GM23248 (cell line): ENCODE results near the gene RBL2.

Source experiments
- EZH2 ChIP-seq: fragments of 200-600 bp; sonication (generic); IDR thresholded peaks from 2 replicates; pipeline ENCODE4 v1.6.1; 2018; ENCODE audit warnings: antibody characterized with exemption, mild to moderate bottlenecking; ENCODE audit not compliant: insufficient read depth, poor library complexity, severe bottlenecking
- EZH2phosphoT487 ChIP-seq: fragments of 200-600 bp; sonication (generic); IDR thresholded peaks from 2 replicates; pipeline ENCODE4 v1.6.1; 2018; ENCODE audit warnings: antibody characterized with exemption, moderate library complexity, mild to moderate bottlenecking, low read depth; ENCODE audit not compliant: insufficient read depth

DNA sequence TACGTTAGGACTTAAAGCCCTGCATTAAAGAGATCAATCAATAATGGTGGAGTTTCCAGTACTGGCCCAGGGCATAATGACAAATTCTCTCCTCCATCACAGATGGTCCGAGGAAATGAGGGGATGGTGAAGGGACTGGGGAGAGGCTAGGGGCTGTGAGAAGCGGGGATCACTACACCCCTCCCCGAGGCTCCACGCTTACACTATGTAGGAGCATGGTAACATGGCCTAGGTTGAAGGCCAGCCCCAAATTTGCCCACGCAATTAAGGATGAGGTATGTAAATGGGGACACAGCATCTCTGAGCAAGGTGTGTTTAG, 76.8 kb downstream of the RBL2 start:
- TF ChIP-seq EZH2 (no peak), EZH2phosphoT487 (no peak)
